ENCODE measurements around the gene HAGHL.

- TF ChIP-seq CTCF (IDR thresholded peaks at IDR 0.05): no peak
- TF ChIP-seq POLR2A (IDR thresholded peaks at IDR 0.05): no peak
- no peak for TF ChIP-seq POLR2AphosphoS5 (IDR thresholded peaks at IDR 0.05)
These were observed 10.7 kb upstream of the HAGHL start for GRCh38 chr16:716200-716568.

Measured in prostate gland (tissue), 2 donors.